Bronchus fibroblast of lung (primary cell): Measurements from ENCODE around the gene WDR53. TPM values are rescaled to one million over a fixed set of nuclear protein-coding genes. Genes with fewer than 3 reads are reported as not detected.

Experiments
- total RNA-seq: library from RNA; depleted of rRNA; stranded (reverse); fragments of >200 nt; gene quantifications from 2 replicates; pipeline ENCODE4 v1.2.3, GENCODE V29; 2015

Gene WDR53
- 6.7 and 7.2 TPM in 2 replicates for total RNA-seq

GRCh38 chr3:196568246-196569002, at the start of gene WDR53, which contains the start of gene FBXO45:
WDR53 (minus strand) TSS chr3:196568554; CDS start chr3:196561475, 7,079 bp downstream.
FBXO45 (plus strand) TSS chr3:196568660; CDS start chr3:196568985, 325 bp downstream.

GRCh38 chr3:196514913-196515621, 53.3 kb downstream of the WDR53 start, which contains the start of gene SMCO1:
SMCO1 (minus strand) TSS chr3:196515346; CDS start chr3:196515209, 137 bp downstream.

Other genes starting within 250 kb of the WDR53 start
- gene TM4SF19, start 230.2 kb downstream of the WDR53 start, total RNA-seq = 0.45 TPM in 1 of 2 replicates, not detected in the other
- gene UBXN7, start 136.1 kb downstream of the WDR53 start, total RNA-seq = 5.4 and 6.1 TPM in 2 replicates
- 9.8 and 10.8 TPM in 2 replicates for gene RNF168, start 64.8 kb downstream of the WDR53 start, total RNA-seq
- gene SMCO1, start 53.2 kb downstream of the WDR53 start, total RNA-seq = 0.15 and 0.34 TPM in 2 replicates
- gene FBXO45, start 106 bp upstream of the WDR53 start, total RNA-seq = 4.6 and 5.2 TPM in 2 replicates
- under 0.01 and 0.17 TPM in 2 replicates for gene NRROS, start 71.1 kb upstream of the WDR53 start, total RNA-seq
- 0.89 and 1.0 TPM in 2 replicates for gene CEP19, start 143.7 kb upstream of the WDR53 start, total RNA-seq
- 19.3 and 26.6 TPM in 2 replicates for gene PIGX, start 143.8 kb upstream of the WDR53 start, total RNA-seq
- gene PAK2, start 171.3 kb upstream of the WDR53 start, total RNA-seq = 21.4 and 29.3 TPM in 2 replicates